MM.1S (cell line): ENCODE measurements around the gene ASB11.

ENCODE experiments used
- DNase-seq: peaks from one replicate; pipeline ENCODE4 v3.0.0-alpha.2; 2015
- H2AFZ ChIP-seq: fragments of 300-600 bp; sonication (generic); 2 replicates; pipeline ENCODE4 v1.6.0; 2016; ENCODE audit warnings: antibody characterized with exemption, low read length
- H3F3A ChIP-seq: fragments of 300-600 bp; sonication (generic); 2 replicates; pipeline ENCODE4 v1.6.1; 2016; ENCODE audit warnings: mild to moderate bottlenecking, antibody characterized with exemption, low read length, moderate library complexity, mixed read lengths; ENCODE audit not compliant: insufficient read depth
- H3K27ac ChIP-seq: fragments of 300-600 bp; sonication (generic); 2 replicates; pipeline ENCODE4 v1.5.1; 2016; ENCODE audit warnings: mild to moderate bottlenecking, low read length
- H3K27me3 ChIP-seq: fragments of 300-600 bp; sonication (generic); replicated peaks from 2 replicates; pipeline ENCODE4 v1.6.0; 2016; ENCODE audit warnings: low read length; ENCODE audit not compliant: insufficient read depth
- H3K36me3 ChIP-seq: fragments of 300-600 bp; sonication (generic); replicated peaks from 2 replicates; pipeline ENCODE4 v1.6.1; 2016; ENCODE audit warnings: mild to moderate bottlenecking, low read length, mixed read lengths; ENCODE audit not compliant: insufficient read depth
- H3K4me1 ChIP-seq: fragments of 300-600 bp; sonication (generic); 2 replicates; pipeline ENCODE4 v1.6.1; 2016; ENCODE audit warnings: low read length, mixed read lengths
- H3K4me2 ChIP-seq: fragments of 300-600 bp; sonication (generic); 2 replicates; pipeline ENCODE4 v1.6.0; 2016; ENCODE audit warnings: low read depth, low read length
- H3K4me3 ChIP-seq: fragments of 300-600 bp; sonication (generic); 2 replicates; pipeline ENCODE4 v1.5.1; 2016; ENCODE audit warnings: low read length, mixed read lengths
- H3K79me2 ChIP-seq: fragments of 300-600 bp; sonication (generic); 2 replicates; pipeline ENCODE4 v1.6.1; 2016; ENCODE audit warnings: mixed run types, low read length, mixed read lengths
- H3K9ac ChIP-seq: fragments of 300-600 bp; sonication (generic); 2 replicates; pipeline ENCODE4 v1.6.1; 2016; ENCODE audit warnings: low read length, mixed read lengths
- H3K9me2 ChIP-seq: fragments of 300-600 bp; sonication (generic); replicated peaks from 2 replicates; pipeline ENCODE4 v1.6.1; 2016; ENCODE audit warnings: mild to moderate bottlenecking, low read length, mixed read lengths; ENCODE audit not compliant: insufficient read depth
- H3K9me3 ChIP-seq: fragments of 300-600 bp; sonication (generic); replicated peaks from 2 replicates; pipeline ENCODE4 v1.6.1; 2016; ENCODE audit warnings: mild to moderate bottlenecking, low read length, mixed read lengths; ENCODE audit not compliant: insufficient read depth
- H4K20me1 ChIP-seq: fragments of 300-600 bp; sonication (generic); 2 replicates; pipeline ENCODE4 v1.6.1; 2016; ENCODE audit warnings: mild to moderate bottlenecking, low read length, moderate library complexity, mixed read lengths; ENCODE audit not compliant: insufficient read depth
- EZH2 ChIP-seq: fragments of 300-600 bp; sonication (generic); optimal IDR thresholded peaks from 2 replicates; pipeline ENCODE3; 2017; ENCODE audit warnings: low read depth, mild to moderate bottlenecking, antibody characterized with exemption, low read length, mixed read lengths
- EZH2phosphoT487 ChIP-seq: fragments of 300-600 bp; sonication (generic); IDR thresholded peaks from 2 replicates; pipeline ENCODE4 v1.6.1; 2018; ENCODE audit warnings: antibody characterized with exemption, low read length
- TF ChIP-seq, protein P1 (sequence below): fragments of 300-600 bp; sonication (generic); IDR thresholded peaks from 2 replicates; pipeline ENCODE4 v1.5.1; 2016; ENCODE audit warnings: antibody characterized with exemption, low read length, mixed read lengths

ASB11 gene

GRCh38 chrX:15299941-15300851 lies 15.2 kb downstream of the ASB11 start:
- TF ChIP-seq, protein P1, sequence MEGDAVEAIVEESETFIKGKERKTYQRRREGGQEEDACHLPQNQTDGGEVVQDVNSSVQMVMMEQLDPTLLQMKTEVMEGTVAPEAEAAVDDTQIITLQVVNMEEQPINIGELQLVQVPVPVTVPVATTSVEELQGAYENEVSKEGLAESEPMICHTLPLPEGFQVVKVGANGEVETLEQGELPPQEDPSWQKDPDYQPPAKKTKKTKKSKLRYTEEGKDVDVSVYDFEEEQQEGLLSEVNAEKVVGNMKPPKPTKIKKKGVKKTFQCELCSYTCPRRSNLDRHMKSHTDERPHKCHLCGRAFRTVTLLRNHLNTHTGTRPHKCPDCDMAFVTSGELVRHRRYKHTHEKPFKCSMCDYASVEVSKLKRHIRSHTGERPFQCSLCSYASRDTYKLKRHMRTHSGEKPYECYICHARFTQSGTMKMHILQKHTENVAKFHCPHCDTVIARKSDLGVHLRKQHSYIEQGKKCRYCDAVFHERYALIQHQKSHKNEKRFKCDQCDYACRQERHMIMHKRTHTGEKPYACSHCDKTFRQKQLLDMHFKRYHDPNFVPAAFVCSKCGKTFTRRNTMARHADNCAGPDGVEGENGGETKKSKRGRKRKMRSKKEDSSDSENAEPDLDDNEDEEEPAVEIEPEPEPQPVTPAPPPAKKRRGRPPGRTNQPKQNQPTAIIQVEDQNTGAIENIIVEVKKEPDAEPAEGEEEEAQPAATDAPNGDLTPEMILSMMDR: peak; percentile 39
- TF ChIP-seq EZH2phosphoT487: no peak
- no peaks in the 10 kb centered on the region for H3K9me2 ChIP-seq
- no peak overlapping the region for H3K9ac ChIP-seq
- H3K4me1 ChIP-seq: no peaks in the 10 kb centered on the region
- H3K27me3 ChIP-seq: no peaks in the 10 kb centered on the region
- H3K4me2 ChIP-seq: no peak overlapping the region
- H3K79me2 ChIP-seq: no peaks in the 10 kb centered on the region
- H3K4me3 ChIP-seq: no peak overlapping the region
- DNase-seq: no peak
- H4K20me1 ChIP-seq: no peaks in the 10 kb centered on the region
- no peaks in the 10 kb centered on the region for H3K36me3 ChIP-seq
- no peaks in the 10 kb centered on the region for H3F3A ChIP-seq
- H2AFZ ChIP-seq: no peak overlapping the region
- no peak overlapping the region for H3K27ac ChIP-seq
- no peaks in the 10 kb centered on the region for H3K9me3 ChIP-seq

- H3K27me3 ChIP-seq: no peaks in the 10 kb centered on the region
These were observed 16.7 kb downstream of the ASB11 start for GRCh38 chrX:15298780-15299179.

DNA sequence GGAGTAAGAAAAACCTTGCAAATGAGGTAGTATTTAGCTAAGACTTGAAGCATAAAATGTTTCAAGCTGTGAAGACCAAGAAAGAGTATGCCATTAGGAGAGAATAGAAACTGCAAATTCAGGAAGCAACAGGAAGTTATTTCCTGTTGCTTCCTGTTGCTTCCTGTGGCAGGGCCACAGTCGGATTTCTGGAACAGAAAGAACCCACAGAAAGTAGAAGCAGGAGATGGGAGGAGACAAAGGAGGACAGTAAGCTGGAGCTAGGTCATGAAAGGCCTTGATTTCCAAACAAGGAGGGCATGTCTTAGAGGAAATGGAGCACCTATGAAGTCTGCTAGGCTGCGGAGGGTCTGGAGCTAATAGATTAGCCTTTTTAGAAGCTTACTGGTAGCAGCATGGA lies 17.2 kb downstream of the ASB11 start:
- H4K20me1 ChIP-seq: no peaks in the 10 kb centered on the region
- no peaks in the 10 kb centered on the region for H3F3A ChIP-seq
- H2AFZ ChIP-seq: no peak overlapping the region
- H3K36me3 ChIP-seq: no peaks in the 10 kb centered on the region
- no peaks in the 10 kb centered on the region for H3K79me2 ChIP-seq
- no peaks in the 10 kb centered on the region for H3K9me2 ChIP-seq
- no peak overlapping the region for H3K4me2 ChIP-seq
- H3K27ac ChIP-seq: no peak overlapping the region
- TF ChIP-seq EZH2: no peak
- no peak for TF ChIP-seq EZH2phosphoT487
- TF ChIP-seq, protein P1: no peak
- no peak overlapping the region for H3K4me3 ChIP-seq
- no peak for DNase-seq
- no peaks in the 10 kb centered on the region for H3K27me3 ChIP-seq
- H3K4me1 ChIP-seq: no peaks in the 10 kb centered on the region
- no peaks in the 10 kb centered on the region for H3K9me3 ChIP-seq
- H3K9ac ChIP-seq: no peak overlapping the region

More at GRCh38 chrX:15298780-15299179, 16.7 kb downstream of the ASB11 start:
- H3K27ac ChIP-seq: no peak overlapping the region
- no peaks in the 10 kb centered on the region for H4K20me1 ChIP-seq
- no peak overlapping the region for H3K4me2 ChIP-seq
- DNase-seq: no peak
- no peaks in the 10 kb centered on the region for H3K36me3 ChIP-seq
- no peak overlapping the region for H3K4me3 ChIP-seq
- TF ChIP-seq, protein P1: no peak
- no peak for TF ChIP-seq EZH2phosphoT487
- no peak for TF ChIP-seq EZH2
- no peaks in the 10 kb centered on the region for H3K9me2 ChIP-seq
- no peaks in the 10 kb centered on the region for H3K9me3 ChIP-seq
- no peak overlapping the region for H3K9ac ChIP-seq
- no peaks in the 10 kb centered on the region for H3K79me2 ChIP-seq
- H3F3A ChIP-seq: no peaks in the 10 kb centered on the region
- H2AFZ ChIP-seq: no peak overlapping the region
- H3K4me1 ChIP-seq: no peaks in the 10 kb centered on the region
